Mesothelial cell of epicardium (in vitro differentiated cells): ENCODE results near the gene SAPCD2. TPM values are rescaled to one million over a fixed set of nuclear protein-coding genes. Genes with fewer than 3 reads are reported as not detected.

Experiments used
- DNase-seq, 2 experiments: peaks; one replicate each; pipeline ENCODE4 v3.0.0; 2021; ENCODE audit warnings: low spot score in 2 of 2; ENCODE audit not compliant: unreplicated experiment in 2 of 2
- H3K27ac Mint-ChIP-seq: 2 replicates; pipeline ENCODE4 v1.8.0; 2021; ENCODE audit warnings: mixed read lengths
- H3K27me3 Mint-ChIP-seq: 2 replicates; pipeline ENCODE4 v1.8.0; 2021; ENCODE audit warnings: low read depth, mixed read lengths
- H3K36me3 Mint-ChIP-seq: 2 replicates; pipeline ENCODE4 v1.8.0; 2021; ENCODE audit warnings: mixed read lengths
- H3K4me1 Mint-ChIP-seq: 2 replicates; pipeline ENCODE4 v1.8.0; 2021; ENCODE audit warnings: mixed read lengths
- H3K4me3 Mint-ChIP-seq: 2 replicates; pipeline ENCODE4 v1.8.0; 2021; ENCODE audit warnings: mild to moderate bottlenecking, moderate library complexity, mixed read lengths
- H3K9me3 Mint-ChIP-seq: 2 replicates; pipeline ENCODE4 v1.8.0; 2021; ENCODE audit warnings: mixed read lengths
- total RNA-seq: library from RNA; stranded (reverse); gene quantifications from 3 replicates; pipeline ENCODE4 v1.2.1, GENCODE V29; 2021
- TF ChIP-seq, protein P1 (sequence below): fragments of 200-600 bp; sonication (generic); IDR thresholded peaks from one replicate; pipeline ENCODE4 v1.5.0; 2021; ENCODE audit warnings: antibody characterized with exemption; ENCODE audit not compliant: unreplicated experiment

SAPCD2 gene
- total RNA-seq, 1 donor from 2014 or later: 5.9 TPM

DNA sequence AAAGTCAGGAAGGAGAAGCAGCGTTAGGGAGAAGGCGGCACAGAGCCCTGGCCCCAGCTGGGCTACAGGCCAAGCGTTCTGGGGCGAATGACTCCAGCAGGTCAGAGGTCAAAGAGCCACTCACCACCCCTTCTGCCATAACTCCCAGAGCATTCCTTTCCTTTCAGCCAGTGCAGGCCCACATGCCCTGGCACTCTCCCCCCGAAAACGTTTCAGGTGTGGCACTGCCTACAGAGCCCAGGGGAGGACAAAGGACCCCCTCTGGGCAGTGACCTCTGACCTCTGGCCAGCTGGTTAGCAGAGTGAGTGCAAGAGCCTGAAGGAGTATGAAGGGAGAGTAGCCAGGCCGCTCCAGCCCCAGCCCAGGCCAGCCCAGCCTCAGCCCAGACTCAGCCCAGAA is 47.2 kb downstream of the SAPCD2 start:
- DNase-seq: no peak
- TF ChIP-seq, protein P1, sequence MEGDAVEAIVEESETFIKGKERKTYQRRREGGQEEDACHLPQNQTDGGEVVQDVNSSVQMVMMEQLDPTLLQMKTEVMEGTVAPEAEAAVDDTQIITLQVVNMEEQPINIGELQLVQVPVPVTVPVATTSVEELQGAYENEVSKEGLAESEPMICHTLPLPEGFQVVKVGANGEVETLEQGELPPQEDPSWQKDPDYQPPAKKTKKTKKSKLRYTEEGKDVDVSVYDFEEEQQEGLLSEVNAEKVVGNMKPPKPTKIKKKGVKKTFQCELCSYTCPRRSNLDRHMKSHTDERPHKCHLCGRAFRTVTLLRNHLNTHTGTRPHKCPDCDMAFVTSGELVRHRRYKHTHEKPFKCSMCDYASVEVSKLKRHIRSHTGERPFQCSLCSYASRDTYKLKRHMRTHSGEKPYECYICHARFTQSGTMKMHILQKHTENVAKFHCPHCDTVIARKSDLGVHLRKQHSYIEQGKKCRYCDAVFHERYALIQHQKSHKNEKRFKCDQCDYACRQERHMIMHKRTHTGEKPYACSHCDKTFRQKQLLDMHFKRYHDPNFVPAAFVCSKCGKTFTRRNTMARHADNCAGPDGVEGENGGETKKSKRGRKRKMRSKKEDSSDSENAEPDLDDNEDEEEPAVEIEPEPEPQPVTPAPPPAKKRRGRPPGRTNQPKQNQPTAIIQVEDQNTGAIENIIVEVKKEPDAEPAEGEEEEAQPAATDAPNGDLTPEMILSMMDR: no peak
- H3K9me3 Mint-ChIP-seq: no peaks in the 10 kb centered on the region
- H3K27ac Mint-ChIP-seq: no peak overlapping the region
- H3K4me1 Mint-ChIP-seq: peaks cover 3% of the 10 kb centered on the region
- H3K4me3 Mint-ChIP-seq: no peak overlapping the region
- H3K27me3 Mint-ChIP-seq: no peaks in the 10 kb centered on the region
- peaks cover 1% of the 10 kb centered on the region for H3K36me3 Mint-ChIP-seq

DNA sequence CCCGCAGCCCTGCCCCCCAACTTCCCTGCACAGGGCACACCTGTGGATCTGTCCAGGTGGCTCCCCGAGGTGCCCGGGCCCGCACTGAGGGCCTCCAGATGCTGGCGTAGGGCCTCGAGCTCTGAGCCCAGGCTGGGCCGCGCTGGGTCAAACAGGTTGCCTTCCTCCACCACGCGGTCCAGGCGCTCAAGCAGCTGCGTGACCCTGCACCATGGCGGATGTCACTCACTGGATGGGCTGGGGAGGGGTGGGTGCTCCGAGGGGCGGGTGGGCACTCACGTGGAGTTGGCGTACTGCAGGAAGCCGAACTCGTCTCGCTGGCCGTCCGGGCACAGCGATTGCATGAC is 47.7 kb downstream of the SAPCD2 start:
- Mint-ChIP-seq H3K27ac (no peak overlapping the region), H3K36me3 (peaks cover 1% of the 10 kb centered on the region), H3K27me3 (no peaks in the 10 kb centered on the region), H3K4me1 (peaks cover 3% of the 10 kb centered on the region), H3K9me3 (no peaks in the 10 kb centered on the region), H3K4me3 (no peak overlapping the region)
- no peak for DNase-seq
- TF ChIP-seq, protein P1: no peak

DNA sequence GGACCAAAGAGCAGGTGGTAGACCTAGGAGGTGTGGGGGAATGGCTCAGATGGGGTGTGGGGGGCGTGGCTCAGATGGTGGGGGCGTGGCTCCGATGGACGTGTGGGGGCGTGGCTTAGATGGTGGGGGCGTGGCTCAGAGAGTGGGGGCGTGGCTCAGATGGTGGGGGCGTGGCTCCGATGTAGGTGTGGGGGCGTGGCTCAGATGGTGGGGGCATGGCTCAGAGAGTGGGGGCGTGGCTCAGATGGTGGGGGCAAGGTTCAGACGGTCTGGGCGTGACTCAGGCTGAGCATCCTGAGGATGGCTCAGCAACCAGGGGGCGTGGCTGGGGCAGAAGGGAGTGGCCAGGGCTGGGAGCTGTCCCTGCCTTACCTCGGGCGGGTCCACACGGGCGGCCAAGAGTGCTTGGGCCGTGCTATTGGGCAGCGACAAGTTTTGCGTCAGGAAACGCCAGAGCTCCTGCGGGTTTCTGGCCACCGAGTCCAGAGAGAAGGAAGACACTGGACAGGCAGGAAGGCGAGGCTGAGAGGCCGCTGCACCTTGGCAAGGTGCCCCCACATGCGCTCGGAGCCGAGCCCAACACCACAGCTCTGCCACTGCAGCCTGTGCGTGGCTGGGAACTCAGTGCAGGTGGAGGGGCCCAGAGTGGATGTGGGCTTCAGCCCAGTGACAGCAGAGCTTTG is 48.2 kb downstream of the SAPCD2 start:
- Mint-ChIP-seq H3K4me3 (no peak overlapping the region), H3K27me3 (no peaks in the 10 kb centered on the region), H3K27ac (no peak overlapping the region), H3K36me3 (peaks cover 1% of the 10 kb centered on the region), H3K9me3 (no peaks in the 10 kb centered on the region), H3K4me1 (peaks cover under 1% of the 10 kb centered on the region)
- TF ChIP-seq, protein P1: no peak
- no peak for DNase-seq

DNA sequence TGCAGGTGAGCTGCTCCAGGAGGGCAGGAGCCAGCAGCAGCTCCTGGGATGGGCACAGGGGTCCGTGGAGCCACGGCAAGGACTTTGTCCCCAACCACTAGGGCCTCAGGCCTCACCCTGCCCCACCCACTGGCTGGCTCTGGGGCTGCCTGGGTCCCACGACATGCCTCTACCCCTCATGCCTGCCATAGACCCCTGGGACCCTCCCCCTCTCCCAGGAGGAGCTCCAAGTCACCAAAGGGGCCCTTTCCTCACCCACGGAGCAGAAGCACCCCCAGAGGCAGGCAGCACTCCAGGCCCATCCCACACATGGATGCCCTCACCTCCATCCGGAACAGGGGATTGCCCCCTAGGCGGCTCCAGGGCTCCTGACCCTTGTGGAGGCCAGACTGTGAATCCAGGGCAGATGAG is 48.8 kb downstream of the SAPCD2 start:
- peaks cover 5% of the 10 kb centered on the region for H3K36me3 Mint-ChIP-seq
- TF ChIP-seq, protein P1: no peak

DNA sequence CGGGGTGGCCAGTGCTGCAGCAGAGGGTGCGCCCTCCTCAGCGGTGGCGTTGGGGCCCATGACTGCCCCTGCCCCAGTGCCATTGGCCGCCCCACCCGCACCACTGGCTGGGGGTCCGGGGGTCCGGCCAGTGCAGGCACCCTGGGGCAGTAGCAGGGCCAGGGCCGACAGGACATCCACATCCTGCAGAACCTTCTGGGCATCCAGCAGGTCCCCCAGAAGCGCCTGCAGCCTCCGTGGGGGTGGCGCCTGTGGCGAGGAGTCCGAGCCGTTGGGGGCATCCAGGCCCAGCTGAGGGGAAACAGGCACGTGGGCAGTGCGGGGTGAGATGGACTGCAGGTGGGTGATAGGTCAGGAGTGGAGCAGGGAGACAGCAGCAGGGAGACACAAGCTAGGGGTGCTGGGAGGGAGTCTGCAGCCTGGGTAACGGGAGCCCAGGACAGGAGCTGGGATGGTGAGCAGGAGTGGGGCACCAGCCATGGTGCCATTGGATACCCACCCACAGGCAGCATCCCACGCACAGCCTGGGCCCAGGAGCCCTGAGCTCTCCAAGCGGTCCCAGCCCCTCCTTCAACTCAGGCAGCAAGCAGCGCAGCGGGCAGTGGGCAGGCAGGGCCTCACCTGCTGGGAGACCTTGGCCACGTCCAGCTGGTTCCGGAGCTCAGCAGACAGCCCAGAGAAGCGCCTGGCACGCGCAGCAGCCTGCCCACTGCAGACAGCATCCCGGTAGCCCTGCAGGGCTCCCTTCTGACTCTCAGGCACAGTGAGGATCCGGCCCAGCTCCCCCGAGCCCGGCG is 49.4 kb downstream of the SAPCD2 start:
- no peaks in the 10 kb centered on the region for H3K9me3 Mint-ChIP-seq

More for the DNA sequence above, 48.8 kb downstream of the SAPCD2 start:
- no peaks in the 10 kb centered on the region for H3K27me3 Mint-ChIP-seq
- no peak overlapping the region for H3K4me3 Mint-ChIP-seq
- H3K9me3 Mint-ChIP-seq: no peaks in the 10 kb centered on the region
- no peak for DNase-seq
- H3K27ac Mint-ChIP-seq: no peak overlapping the region
- no peaks in the 10 kb centered on the region for H3K4me1 Mint-ChIP-seq

More for the DNA sequence above, 49.4 kb downstream of the SAPCD2 start:
- Mint-ChIP-seq H3K27ac (no peak overlapping the region), H3K4me3 (no peak overlapping the region), H3K4me1 (no peaks in the 10 kb centered on the region), H3K27me3 (no peaks in the 10 kb centered on the region), H3K36me3 (peaks cover 6% of the 10 kb centered on the region)
- DNase-seq: no peak
- TF ChIP-seq, protein P1: no peak
